DLD1 (cell line): ENCODE data around the gene IL11RA.
"Not testable (repeated sequence)": the region's sequence is repeated elsewhere in the genome, so short reads cannot be mapped to it uniquely, and the experiment has no call there.

Experiments used
- in situ Hi-C: cut with HindIII; loops from 2 replicates; pipeline ENCODE4 v1.10.0; 2017; ENCODE audit warnings: low sequenced_read_pairs

The IL11RA gene

DNA sequence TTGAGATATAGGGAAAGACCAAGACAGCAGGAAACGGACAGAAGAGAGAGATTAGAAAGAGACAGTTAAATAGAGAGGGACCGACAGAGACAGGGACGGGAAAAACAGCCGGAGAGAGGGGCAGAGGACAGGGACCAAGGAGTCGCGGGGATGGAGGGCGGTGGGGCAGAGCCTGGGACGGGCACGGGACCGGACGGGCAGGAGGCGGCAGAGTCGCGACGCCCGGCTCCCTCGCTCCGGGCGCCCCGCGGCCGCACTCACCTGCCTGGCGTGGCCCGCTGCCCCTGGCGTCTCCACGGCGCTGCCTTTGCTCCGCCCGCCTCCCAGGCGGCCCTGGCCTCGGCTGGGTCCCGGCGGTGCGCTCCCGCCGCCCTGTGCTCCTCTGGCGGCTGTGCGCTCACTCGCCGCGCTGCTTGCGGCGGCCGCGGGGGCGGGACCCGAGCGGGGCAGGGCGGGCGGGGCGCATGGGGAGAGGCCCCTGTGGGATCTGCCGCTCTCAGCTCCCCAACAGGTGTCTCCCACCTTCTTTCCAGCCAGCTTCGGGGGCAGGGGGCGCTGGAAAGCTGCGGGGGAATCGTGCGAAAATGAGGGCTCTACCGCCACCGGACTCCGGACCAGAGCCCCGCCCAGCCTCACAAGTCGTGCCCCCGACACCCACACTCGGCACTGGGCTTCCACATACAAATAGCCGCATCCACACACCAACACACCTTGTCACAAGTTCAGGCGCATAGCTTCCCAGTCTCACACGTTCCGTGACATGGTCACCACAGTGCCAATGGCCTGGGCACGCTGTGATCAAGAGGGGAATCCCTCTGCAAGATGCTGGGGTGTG, 23.1 kb upstream of the IL11RA start, which contains the start of gene ARID3C:
TSS of gene ARID3C (minus strand) at position 411 of the 835 bp plus-strand sequence. CDS start 1,052 bp downstream, outside the sequence.
- in situ Hi-C loops = no loop called here

DNA sequence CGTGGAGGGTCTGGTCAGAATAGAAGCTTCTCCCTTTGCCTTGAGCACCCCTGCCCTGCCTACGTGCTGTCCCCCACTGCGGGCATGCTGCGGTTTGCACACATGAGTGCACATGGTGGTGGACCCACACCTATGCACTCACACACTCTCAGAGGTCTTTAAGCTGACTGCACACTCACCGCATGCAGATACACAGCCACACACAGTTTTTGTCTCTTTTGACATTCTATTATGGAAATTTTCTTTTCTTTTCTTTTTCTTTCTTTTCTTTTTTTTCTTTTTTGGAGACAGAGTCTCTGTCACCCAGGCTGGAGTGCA, 22.5 kb upstream of the IL11RA start:
- in situ Hi-C loops = no loop called here

DNA sequence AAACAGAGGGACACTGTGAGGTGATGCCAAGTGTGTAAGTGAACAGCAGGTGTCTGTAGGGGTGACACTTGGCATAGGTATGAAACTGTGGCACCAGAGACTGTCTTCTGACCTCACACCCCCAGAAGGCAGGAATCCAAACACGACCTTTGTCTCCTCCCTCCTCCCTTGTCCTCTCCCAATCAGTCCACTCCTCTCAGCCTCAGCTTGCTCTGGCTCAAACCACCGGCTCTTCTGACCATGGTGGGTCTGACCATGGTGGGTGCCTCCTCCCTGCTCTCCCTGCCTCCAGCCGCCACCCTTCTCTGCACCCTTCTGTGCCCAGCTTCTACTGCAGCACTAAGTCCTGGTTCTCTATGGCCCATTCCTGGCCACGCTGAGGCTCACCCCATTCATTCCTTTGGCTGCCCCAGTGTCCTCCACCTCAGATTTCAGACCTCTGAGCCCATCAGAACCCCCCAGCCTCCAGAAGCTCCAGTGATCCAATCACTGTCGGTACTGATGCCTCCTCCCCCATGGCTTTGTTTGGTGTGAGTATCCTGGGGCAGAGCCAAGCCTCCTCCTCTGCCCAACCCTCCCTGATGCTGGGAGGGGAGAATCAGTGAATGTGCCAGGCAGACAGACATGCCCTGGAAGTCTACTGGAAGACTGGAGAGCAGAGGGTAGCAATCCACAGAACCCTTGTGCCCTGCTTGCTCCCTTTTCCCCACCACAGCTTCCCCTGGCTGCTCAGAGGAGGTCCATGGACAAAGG, 21.4 kb upstream of the IL11RA start:
- in situ Hi-C loops = no loop called here

DNA sequence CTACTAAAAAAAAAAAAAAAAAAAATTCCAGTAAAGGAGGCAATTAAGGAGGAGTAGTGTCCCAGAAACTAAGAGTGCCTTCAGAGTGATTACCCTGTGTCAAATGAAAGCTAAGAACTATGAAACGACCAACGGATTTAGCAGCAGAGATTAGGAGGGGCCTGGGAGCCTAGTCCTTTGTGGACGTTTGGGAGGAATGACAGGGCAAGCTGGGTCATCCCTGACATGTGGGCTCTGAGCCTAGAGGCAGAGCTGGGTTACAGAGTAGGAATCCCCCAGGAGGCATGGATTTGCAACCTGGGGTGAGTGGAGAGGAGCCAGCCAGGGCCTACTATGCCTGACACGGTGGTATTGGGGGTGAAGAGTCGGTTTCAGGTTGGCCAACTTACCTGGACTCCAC, 18.8 kb upstream of the IL11RA start:
- in situ Hi-C loops = no loop called here

DNA sequence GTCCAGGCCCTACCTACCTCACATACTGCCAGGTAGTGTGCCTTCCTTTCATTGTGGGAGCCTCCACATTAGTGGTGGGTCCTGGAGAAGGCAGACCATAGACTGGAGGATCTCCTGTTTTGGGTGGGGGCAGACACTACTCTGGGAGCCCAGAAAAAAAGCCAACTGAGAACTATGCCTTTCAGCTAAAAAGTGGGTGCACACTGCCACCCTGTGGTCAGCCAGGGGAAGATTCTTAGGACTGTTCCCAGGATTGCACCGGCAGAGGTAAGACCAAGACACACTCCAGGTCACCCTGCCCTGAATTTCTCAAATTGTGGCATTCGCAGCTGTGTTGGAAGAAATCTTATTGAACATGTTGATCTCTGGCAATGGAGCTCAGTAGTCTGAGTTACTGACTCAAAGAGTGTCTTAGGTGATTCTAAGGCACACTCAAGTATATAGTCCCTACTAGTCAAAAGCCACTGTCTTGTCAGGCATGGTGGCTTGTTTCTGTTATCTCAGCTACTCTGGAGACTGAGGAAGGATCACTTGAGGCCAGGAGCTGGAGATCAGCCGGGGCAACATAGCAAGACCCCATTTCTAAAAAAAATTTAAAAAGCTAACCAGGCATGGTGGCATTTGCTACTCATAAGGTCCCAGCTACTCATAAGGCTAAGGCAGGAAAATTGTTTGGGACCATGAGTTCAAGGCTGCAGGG, 18.0 kb upstream of the IL11RA start:
- in situ Hi-C loops = no loop called here

DNA sequence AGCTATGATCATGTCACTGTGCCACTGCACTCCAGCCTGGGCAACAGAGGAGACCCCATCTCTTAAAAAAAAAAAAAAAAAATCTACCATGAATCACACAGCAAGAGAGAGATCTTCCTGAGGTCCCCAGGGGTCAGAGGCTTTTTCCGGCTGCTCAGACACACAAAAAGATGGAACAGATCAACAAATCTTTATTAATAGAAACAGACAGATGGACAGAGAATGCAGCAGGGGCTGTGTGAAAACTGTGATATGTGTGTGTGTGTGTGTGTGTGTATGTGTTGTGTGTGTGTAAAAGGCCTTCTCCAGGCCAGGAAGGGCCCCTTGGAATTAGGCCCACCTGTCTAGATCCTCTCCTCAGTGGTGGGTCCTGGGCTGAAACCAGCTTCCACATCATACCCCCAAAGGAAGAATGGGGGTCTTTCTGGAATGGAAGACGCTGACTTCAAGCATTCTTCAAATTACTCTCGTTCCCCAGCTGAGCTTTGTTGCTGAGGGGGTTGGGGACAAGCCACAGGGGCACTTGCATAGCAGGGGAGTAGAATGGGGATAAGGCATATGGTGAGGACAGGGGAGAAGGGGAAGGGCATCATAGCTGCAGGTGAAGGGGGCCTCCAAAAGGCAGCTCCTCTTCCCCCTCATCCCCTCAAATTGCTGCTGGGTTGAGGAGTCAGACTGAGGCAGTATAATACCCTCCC, 17.3 kb upstream of the IL11RA start:
- in situ Hi-C loops = no loop called here

DNA sequence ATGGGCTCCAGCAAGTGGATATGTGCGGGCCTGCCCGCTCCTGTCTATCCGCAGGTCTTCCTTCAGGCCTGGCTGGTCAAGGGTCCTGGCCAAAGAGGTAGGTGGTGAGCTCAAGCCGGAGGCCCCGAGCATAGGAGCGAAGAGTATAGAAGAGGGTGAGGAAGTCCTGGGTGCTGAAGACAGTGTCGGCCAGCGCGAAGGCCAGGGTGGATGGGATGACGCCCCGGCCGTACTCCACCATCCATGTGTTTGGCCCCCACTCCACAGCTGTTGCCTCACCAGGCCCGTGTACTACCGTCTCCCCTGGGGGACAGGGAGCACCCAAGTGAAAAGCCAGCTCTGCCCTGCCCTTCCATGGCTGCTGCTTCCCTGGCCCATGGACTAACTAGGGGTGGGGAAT, 16.4 kb upstream of the IL11RA start:
- in situ Hi-C loops = no loop called here

DNA sequence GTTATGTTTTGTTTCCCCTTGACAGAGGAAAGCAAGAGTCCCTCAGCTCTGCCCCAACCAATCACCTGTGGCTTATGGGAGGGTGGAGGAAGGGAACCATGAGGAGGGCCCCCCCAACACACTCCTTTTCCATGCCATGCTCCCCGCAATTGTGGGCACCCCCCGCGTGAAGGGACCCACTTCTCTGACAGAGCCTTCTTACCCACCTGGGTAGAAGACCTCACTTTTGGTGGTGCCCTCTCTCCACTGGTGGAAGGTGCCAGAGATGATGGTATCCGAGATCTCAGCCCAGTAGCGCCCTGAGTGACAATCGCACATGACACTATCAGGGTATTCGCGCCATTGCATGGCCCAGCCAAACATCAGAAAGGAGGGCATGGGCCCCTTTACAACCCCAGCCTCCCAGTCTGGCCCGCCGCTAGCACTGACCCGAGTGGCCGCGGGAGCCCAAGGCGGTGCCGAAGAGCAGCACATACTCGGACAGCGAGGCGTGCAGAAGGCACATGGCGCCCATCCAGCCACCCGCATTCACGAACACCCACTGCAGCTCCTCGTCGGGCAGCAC, 15.1 kb upstream of the IL11RA start:
- in situ Hi-C loops = no loop called here

DNA sequence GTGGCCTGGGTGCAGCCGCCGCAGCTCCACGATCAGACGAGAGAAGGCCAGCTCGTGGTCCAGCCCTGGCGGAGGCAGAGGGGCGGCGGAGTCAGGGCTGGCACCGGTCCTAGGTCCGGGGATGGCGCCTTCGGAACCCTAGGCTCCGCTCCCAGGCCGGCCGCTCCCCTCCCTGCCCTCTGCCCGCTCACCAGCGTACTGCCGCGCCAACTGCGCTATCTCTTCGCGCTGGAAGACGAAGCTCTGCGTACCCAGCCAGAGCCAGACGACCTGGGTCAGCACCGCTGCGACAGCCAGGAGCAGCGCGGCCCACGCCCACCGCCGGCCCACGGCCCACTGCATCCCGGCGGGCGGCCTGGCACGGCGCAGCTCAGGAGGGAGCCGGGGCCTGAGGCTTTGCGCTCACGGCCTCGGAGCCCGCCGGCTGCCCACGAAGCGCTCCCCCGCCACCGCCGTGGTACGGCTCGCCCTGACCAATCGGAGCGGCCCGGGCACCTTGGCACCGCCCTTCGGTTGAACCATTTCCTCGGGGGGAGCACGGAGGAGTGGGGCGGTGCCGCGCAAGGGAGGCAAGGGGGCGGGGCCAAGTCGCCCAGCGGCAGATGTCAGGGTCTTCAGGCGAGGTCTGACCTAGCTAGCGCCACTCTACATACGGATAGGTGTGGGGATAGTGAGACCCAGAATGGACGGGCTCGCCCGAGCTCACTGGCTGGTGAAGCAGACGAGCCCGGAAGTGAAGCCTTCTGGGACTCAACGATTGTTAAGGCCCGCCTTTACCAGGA, 14.4 kb upstream of the IL11RA start, which contains the start of gene SIGMAR1:
TSS of gene SIGMAR1 (minus strand) at position 432 of the 782 bp plus-strand sequence. CDS start at position 342, 90 bp downstream.
- in situ Hi-C loops = no loop called here

DNA sequence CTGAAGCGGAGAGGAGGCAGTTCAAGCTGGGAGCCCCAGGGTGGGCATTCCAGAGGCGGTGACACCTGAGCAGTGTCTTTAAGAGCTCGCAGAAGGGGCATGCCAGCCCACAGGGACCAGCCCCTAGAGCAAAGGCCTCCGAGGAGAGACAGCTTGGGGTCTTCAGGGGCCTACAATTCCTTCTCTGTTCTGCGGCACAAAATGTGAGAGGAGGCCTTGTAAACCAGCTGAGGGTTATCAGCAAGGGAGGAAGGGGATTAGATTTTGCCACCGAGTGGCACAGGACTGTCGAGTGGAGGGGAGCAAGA, 13.9 kb upstream of the IL11RA start:
- in situ Hi-C loops = no loop called here

DNA sequence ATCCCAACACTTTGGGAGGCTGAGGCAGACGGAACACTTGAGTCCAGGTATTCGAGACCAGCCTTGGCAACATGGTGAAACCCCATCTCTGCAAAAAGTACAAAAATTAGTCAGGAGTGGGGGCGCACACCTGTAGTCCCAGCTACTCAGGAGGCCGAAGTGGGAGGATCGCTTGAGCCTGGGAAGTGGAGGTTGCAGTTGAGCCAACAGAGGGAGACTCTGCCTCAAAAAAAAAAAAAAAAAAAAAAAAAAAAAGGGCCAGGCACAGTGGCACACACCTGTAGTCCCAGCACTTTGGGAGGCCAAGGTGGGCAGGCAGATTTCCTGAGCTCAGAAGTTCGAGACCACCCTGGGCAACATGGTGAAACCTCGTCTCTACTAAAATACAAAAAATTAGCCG, 12.7 kb upstream of the IL11RA start:
- in situ Hi-C loops = not testable (repeated sequence)

DNA sequence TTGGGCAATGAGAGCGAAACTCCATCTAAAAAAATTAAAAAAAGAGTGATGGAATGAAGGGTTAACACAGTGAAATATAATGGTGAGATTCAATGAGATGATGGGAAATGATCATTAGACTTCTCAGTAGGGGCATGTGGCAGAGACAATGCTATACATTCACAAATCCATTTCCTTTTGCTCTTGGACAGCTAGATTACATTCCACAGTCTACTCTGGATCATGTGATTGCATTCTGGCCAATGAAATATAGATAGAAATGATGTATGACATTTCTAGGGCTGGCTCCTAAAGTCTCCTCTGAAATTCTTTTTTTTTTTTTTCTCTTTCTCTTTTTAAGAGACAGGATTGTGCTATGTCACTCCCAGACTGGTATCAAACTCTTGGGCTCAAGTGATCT, 9.3 kb upstream of the IL11RA start:
- in situ Hi-C loops = no loop called here

DNA sequence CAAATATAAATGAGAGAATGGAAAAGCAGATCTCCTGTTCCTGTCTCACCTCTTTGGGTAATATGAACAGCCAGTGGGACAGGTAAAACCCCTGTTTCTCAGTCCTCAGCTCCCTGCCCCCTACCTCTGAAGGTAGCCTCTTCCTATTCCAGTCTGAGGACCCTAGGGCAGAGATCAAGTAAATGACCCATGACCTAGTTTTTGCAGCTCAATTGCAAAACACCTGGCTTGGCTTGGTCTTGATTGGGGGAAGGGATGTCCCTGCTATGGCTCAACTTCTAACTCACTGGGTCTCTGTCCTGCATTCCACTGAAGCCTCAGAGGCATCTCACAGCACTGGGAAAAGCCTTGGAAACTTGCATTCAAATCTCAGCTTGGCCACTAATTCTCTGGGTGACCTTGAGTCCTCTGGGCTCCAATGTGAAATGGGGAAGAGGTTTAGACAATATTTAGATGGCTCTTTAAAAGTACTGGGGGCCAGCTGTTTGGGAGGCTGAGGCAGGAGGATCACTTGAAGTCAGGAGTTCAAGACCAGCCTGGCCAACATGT, 7.1 kb upstream of the IL11RA start:
- in situ Hi-C loops = no loop called here

DNA sequence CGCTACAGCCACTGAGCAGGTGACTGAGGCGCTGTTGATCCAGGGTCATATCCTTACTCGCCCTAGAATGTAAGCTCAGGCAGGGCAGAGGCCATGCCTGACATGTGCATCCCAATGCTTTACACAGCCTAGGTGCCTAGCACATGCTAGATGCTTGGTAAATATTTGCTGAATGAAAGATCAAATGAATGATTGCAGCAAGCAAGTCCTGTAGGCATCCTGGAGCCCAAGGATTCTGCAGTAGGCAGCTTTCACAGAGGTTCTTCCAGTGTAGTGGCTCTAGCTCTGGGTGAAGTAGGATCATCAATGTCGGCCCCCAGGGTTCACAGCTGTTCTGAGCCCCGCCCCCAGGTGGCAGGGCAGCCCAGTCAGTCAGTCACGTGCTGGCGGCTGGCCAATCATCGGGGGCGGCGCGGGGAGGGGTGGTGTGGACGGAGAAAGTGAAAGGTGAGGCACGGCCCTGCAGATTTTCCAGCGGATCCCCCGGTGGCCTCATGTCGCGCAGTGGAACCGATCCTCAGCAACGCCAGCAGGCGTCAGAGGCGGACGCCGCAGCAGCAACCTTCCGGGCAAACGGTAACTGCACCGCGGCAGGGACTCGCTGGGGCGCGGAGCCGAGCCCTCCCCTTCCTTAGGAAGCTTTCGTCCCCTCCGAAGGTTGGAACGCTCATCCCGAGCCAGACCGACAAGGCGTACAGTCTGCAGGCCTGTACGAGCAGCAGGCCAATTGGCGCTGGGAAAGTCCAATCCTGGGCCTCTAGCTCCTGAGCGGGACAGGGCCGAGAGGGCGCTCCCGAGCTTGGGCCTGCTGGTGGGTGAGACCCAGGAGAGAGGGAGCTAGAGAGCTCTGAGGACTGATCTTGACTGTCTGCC, 5.5 kb upstream of the IL11RA start, which contains the start of gene GALT:
TSS of gene GALT (plus strand) at position 465 of the 873 bp plus-strand sequence. CDS start at position 495, 30 bp downstream.
- in situ Hi-C loops = no loop called here

DNA sequence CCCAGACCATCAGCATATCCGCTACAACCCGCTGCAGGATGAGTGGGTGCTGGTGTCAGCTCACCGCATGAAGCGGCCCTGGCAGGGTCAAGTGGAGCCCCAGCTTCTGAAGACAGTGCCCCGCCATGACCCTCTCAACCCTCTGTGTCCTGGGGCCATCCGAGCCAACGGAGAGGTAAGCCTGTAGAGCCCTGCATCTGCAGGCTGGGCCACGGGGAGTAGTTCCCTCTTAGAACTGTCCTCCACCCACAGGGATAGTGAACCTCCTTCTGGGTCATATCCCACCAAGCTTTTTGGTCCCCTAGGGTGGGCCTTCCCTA, 4.9 kb upstream of the IL11RA start:
- in situ Hi-C loops = no loop called here

DNA sequence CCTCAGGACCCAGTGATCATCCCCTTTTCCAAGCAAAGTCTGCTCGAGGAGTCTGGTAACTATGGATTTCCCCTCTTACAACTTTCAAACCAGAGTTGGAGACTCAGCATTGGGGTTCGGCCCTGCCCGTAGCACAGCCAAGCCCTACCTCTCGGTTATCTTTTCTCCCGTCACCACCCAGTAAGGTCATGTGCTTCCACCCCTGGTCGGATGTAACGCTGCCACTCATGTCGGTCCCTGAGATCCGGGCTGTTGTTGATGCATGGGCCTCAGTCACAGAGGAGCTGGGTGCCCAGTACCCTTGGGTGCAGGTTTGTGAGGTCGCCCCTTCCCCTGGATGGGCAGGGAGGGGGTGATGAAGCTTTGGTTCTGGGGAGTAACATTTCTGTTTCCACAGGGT, 4.3 kb upstream of the IL11RA start:
- in situ Hi-C loops = no loop called here

DNA sequence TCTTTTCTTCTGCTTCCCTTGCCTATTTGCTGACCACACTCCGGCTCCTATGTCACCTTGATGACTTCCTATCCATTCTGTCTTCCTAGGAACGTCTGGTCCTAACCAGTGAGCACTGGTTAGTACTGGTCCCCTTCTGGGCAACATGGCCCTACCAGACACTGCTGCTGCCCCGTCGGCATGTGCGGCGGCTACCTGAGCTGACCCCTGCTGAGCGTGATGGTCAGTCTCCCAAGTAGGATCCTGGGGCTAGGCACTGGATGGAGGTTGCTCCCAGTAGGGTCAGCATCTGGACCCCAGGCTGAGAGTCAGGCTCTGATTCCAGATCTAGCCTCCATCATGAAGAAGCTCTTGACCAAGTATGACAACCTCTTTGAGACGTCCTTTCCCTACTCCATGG, 3.3 kb upstream of the IL11RA start:
- in situ Hi-C loops = no loop called here

DNA sequence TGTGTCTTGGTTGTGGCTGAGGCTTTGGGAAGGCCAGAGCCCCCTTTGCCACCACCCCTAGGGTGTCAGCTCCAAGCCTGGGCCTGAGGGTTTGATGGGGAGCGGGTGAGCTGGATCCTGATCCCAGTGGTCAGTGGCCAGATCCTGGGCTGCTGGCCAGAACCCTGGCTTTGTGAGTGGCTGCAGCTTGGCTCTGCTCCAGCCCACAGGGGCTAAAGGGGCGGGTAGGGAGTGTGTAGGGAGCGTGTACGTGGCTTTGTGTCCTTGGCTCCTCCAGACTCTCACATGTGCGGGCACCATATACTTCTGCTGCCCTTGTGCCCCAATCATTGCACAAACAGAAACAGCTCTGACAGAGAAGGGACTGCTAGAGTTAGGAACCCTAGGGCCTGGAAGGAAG, 1.2 kb upstream of the IL11RA start:
- in situ Hi-C loops = no loop called here

DNA sequence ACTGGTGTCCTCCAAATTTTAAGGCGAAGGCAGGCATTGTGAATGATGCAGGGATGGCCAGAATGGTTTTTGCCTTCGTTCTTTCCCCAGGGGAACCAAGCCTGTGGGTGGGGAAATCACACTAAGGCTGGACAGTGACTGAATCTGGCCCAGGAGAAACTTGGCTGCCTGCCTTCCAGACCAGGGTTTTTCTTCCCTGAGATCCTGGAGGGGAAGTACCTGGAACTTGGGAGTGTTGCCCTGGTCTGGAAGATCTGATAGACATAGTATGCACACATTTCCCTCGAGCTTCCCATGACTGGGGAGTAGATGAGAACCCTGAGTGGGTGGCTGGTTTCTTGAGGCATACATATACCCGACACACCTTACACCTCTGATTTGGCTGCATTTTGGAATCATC, 664 bp upstream of the IL11RA start:
- in situ Hi-C loops = no loop called here
